AG09309 (cell line): ENCODE data around the gene NKX3-2.
A peak's percentile ranks its signal among the peaks of the same experiment; 100 is the strongest.

Experiments
- DNase-seq: peaks from one replicate; pipeline ENCODE4 v3.0.0-alpha.2; 2010; ENCODE audit warnings: low read depth
- H3K4me3 ChIP-seq: 2 replicates; pipeline ENCODE4 v1.5.1; 2011; ENCODE audit warnings: mild to moderate bottlenecking, low read depth, low read length, moderate library complexity; ENCODE audit not compliant: control insufficient read depth
- TF ChIP-seq, protein P1 (sequence below): IDR thresholded peaks from 2 replicates; pipeline ENCODE4 v1.5.1; 2011; ENCODE audit warnings: mild to moderate bottlenecking, low read depth, low read length, inconsistent platforms; ENCODE audit not compliant: insufficient read depth, control insufficient read depth; ENCODE audit errors: missing control alignments

The NKX3-2 gene

DNA sequence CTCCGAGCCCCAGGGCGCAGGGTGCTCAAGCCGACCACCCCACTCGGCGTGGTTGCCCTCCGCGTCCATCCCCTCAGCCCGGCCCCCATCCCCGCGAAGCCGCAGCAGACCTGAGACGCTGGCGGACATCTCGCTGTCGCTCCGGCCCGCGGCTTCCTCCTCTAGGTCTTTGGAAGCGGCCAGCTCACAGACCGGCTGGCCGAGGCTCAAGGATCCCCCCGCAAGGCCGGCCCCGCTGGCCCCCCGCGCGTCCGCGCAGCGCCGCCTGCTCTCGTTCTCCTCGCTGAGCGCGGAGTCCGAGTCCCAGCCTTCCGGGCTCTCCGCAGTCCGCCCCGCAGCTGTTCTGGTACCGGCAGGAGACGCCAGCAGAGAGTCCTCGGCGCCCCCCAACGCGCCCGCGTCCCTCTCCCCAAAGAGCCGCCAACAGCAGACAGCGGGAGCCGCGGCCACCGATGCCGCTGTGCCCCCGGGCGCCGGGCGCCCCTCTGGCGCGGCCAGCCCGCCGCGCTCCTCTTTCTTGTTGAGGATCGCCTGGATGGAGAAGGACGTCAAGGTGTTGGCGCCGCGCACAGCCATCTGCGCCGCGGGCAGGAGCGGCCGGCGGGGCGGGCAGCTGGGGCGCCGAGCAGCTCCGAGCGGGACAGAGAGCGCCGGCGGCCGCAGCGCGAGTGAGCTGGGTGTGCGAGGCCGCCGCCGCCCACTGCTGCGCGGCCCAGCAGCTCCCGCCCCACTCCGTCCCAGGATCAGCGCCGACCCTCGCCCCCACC lies at the start of gene NKX3-2:
Gene NKX3-2 (minus strand): TSS at position 670 of the 767 bp plus-strand sequence. CDS start 94 bp downstream, at position 576.
- no peak for DNase-seq
- TF ChIP-seq, protein P1, sequence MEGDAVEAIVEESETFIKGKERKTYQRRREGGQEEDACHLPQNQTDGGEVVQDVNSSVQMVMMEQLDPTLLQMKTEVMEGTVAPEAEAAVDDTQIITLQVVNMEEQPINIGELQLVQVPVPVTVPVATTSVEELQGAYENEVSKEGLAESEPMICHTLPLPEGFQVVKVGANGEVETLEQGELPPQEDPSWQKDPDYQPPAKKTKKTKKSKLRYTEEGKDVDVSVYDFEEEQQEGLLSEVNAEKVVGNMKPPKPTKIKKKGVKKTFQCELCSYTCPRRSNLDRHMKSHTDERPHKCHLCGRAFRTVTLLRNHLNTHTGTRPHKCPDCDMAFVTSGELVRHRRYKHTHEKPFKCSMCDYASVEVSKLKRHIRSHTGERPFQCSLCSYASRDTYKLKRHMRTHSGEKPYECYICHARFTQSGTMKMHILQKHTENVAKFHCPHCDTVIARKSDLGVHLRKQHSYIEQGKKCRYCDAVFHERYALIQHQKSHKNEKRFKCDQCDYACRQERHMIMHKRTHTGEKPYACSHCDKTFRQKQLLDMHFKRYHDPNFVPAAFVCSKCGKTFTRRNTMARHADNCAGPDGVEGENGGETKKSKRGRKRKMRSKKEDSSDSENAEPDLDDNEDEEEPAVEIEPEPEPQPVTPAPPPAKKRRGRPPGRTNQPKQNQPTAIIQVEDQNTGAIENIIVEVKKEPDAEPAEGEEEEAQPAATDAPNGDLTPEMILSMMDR, result no peak
- H3K4me3 ChIP-seq, result peak within 1 kb of the TSS; percentile 68

DNA sequence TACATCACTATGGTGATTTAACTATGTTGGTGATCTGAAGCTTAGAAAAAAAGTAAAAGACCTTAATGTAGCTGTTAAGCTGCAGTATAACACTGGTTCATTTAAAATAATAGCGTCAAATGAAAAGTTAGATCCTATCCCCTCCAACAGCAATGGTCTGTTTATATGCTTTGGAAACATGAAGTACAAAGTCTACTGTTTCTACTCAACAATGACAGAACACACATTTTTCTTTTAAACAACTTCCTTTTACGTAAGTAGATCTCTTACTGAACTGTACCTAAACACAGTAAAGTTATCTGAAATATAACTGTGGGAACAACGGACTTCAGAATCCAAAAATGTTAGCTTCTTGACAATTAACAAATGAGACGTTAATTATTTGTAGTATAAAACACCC lies 47.9 kb upstream of the NKX3-2 start:
- TF ChIP-seq, protein P1, result no peak
- no peak for DNase-seq
- H3K4me3 ChIP-seq, result no peak overlapping the region

GRCh38 chr4:13590766-13591165 lies 46.5 kb upstream of the NKX3-2 start:
- no peak for DNase-seq
- TF ChIP-seq, protein P1, result no peak
- H3K4me3 ChIP-seq, result no peak overlapping the region

DNA sequence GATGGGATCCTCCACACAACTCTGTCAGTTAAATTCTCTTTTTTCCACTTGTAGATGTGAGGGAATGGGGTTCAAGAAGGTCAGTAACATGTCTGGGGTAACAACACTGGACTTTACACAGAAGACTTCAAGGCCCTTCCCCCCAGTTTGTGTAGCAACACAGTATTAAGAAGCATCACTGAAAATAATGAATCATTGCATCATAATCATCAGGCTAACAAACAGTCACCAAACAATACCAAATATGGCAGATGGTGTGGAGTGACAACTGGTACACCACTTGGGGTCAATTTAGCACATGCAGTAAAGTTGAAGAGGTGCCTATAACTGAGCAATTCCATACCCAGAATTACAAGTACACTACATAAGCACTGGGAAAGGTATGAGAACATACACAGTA lies 44.6 kb upstream of the NKX3-2 start:
- no peak for DNase-seq
- no peak overlapping the region for H3K4me3 ChIP-seq
- TF ChIP-seq, protein P1, result no peak

GRCh38 chr4:13584481-13584880 lies 40.2 kb upstream of the NKX3-2 start:
- no peak for DNase-seq
- TF ChIP-seq, protein P1, result no peak
- H3K4me3 ChIP-seq, result no peak overlapping the region

DNA sequence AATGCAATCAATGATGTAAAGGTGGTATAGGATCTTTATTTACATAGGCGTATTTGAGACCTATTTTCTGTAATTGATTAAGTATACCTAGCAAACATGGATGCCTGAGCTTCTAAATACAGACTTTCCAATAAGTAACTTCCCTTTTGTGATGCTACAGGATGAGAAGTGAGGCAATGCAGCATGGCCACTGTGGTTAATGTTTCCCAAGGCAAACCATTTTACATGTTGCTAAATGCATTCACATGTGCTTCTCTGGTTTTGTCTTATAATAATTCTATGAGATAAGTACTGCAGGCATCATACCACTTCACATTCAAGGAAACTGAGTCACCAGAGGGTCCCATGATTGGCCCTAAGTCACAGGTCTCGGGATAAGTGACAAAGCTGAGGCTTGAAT lies 35.7 kb upstream of the NKX3-2 start:
- no peak overlapping the region for H3K4me3 ChIP-seq
- no peak for DNase-seq
- TF ChIP-seq, protein P1, result no peak

DNA sequence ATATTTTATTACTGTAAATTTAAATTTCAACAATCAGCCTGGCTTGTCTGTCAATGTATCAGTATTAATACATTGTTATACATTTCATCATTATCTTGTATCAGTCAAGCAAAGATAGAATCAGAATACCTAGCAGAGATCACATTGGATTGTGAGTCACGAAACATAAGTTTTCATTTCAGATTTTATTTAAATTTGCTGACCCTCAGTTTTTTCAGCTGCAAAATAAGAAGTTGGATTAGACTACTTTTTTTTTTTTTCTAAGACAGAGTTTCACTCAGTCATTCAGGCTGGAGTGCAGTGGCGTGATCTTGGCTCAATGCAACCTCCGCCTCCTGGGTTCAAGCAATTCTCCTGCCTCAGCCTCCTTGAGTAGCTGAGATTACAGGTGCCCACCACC lies 33.4 kb upstream of the NKX3-2 start:
- no peak overlapping the region for H3K4me3 ChIP-seq
- TF ChIP-seq, protein P1, result no peak
- no peak for DNase-seq
